H1 (cell line): ENCODE data around the gene COL6A5. TPM values are rescaled to one million over a fixed set of nuclear protein-coding genes. Genes with fewer than 3 reads are reported as not detected.

Experiments
- CTCF ChIA-PET: fragments of 300-600 bp; sonication (Branson Sonifier 250); formaldehyde crosslinking; loops from one replicate; lab custom pipeline; 2021; ENCODE audit not compliant: partially characterized antibody; lab: Charles Lee
- POLR2A ChIA-PET: fragments of 300-600 bp; sonication (Branson Sonifier 250); formaldehyde crosslinking; loops from one replicate; lab custom pipeline; 2021; ENCODE audit warnings: inconsistent platforms; ENCODE audit not compliant: partially characterized antibody; lab: Charles Lee
- DNase-seq, 2 experiments: peaks; one replicate each; pipeline versions ENCODE4 v3.0.0 to v3.0.0-alpha.2; 2010 to 2022; ENCODE audit warnings: low spot score in 2 of 2, low read depth in 1 of 2, mixed read lengths in 1 of 2
- FAIRE-seq: peaks from 2 replicates; lab custom pipeline; 2011; peaks lifted over from hg19 to GRCh38; lab: Jason Lieb, UNC
- H2AFZ ChIP-seq: 2 replicates; pipeline ENCODE4 v1.8.1; 2012; ENCODE audit warnings: low read length, inconsistent platforms
- H2AK5ac ChIP-seq: 2 replicates; pipeline ENCODE4 v1.6.1; 2013; ENCODE audit warnings: low read depth, low read length
- H2BK120ac ChIP-seq: replicated peaks from 2 replicates; pipeline ENCODE3; 2013; ENCODE audit warnings: low read depth, low read length, inconsistent platforms
- H2BK12ac ChIP-seq: 2 replicates; pipeline ENCODE4 v1.6.1; 2013; ENCODE audit warnings: low read depth, low read length
- H2BK15ac ChIP-seq: 2 replicates; pipeline ENCODE4 v1.6.1; 2013; ENCODE audit warnings: low read length
- H2BK20ac ChIP-seq: 2 replicates; pipeline ENCODE4 v1.6.1; 2013; ENCODE audit warnings: low read length
- H2BK5ac ChIP-seq: 2 replicates; pipeline ENCODE4 v1.6.1; 2013; ENCODE audit warnings: low read depth, low read length
- H3K14ac ChIP-seq: 2 replicates; pipeline ENCODE4 v1.6.1; 2013; ENCODE audit warnings: inconsistent platforms; ENCODE audit not compliant: insufficient read length
- H3K18ac ChIP-seq: 2 replicates; pipeline ENCODE4 v1.6.1; 2013; ENCODE audit warnings: low read length; ENCODE audit errors: extremely low read depth
- H3K23ac ChIP-seq: 2 replicates; pipeline ENCODE4 v1.6.1; 2013; ENCODE audit warnings: inconsistent platforms; ENCODE audit not compliant: insufficient read length
- H3K23me2 ChIP-seq: 2 replicates; pipeline ENCODE4 v1.6.1; 2013; ENCODE audit warnings: low read depth, low read length
- H3K27ac ChIP-seq: 2 replicates; pipeline ENCODE4 v1.6.1; 2011; ENCODE audit warnings: low read depth, low read length, inconsistent platforms
- H3K27me3 ChIP-seq, 4 experiments: replicated peaks in 1 of 4; 1 replicate in 1 of 4; 2 replicates in 3 of 4; pipeline versions ENCODE4 v1.6.1 to v1.8.1; 2011 to 2013; ENCODE audit warnings: low read length in 3 of 4, mild to moderate bottlenecking in 3 of 4, inconsistent platforms in 2 of 4, mixed read lengths in 2 of 4, moderate library complexity in 1 of 4; ENCODE audit not compliant: control insufficient read depth in 3 of 4, insufficient read depth in 3 of 4; ENCODE audit errors: extremely low read depth in 1 of 4
- H3K36me3 ChIP-seq, 4 experiments: 2 replicates each; pipeline versions ENCODE4 v1.6.1 to v1.8.1; 2011 to 2013; ENCODE audit warnings: mild to moderate bottlenecking in 4 of 4, low read length in 3 of 4, moderate library complexity in 2 of 4, control low read depth in 1 of 4, inconsistent platforms in 1 of 4; ENCODE audit not compliant: insufficient read depth in 4 of 4, control insufficient read depth in 2 of 4
- H3K4ac ChIP-seq: replicated peaks from 2 replicates; pipeline ENCODE3; 2013; ENCODE audit warnings: low read length, low read depth, mixed read lengths, inconsistent platforms; ENCODE audit not compliant: insufficient read length
- H3K4me1 ChIP-seq, 4 experiments: replicated peaks in 1 of 4; 1 replicate in 1 of 4; 2 replicates in 3 of 4; pipeline versions ENCODE4 v1.6.1 to v1.8.1; 2011 to 2013; ENCODE audit warnings: low read length in 3 of 4, inconsistent platforms in 2 of 4, mixed read lengths in 1 of 4; ENCODE audit not compliant: insufficient read depth in 4 of 4, control insufficient read depth in 3 of 4
- H3K4me2 ChIP-seq, 2 experiments: 2 replicates each; pipeline versions ENCODE4 v1.6.1 to v1.8.1; 2011 to 2013; ENCODE audit warnings: low read depth in 2 of 2, low read length in 2 of 2, control low read depth in 1 of 2, inconsistent platforms in 1 of 2, mild to moderate bottlenecking in 1 of 2; ENCODE audit not compliant: insufficient read depth in 1 of 2
- H3K4me3 ChIP-seq, 4 experiments: fragments of 200-600, 300-600 bp in 1 of 4; sonication (generic), shearing (Covaris generic), sonication (Bioruptor Twin) in 1 of 4; 2 replicates each; pipeline versions ENCODE4 v1.5.1 to v1.8.1; 2011 to 2016; ENCODE audit warnings: low read length in 4 of 4, low read depth in 3 of 4, control low read depth in 2 of 4, inconsistent platforms in 2 of 4, mild to moderate bottlenecking in 2 of 4, mixed read lengths in 1 of 4, moderate library complexity in 1 of 4; ENCODE audit not compliant: insufficient read depth in 2 of 4; ENCODE audit errors: extremely low read depth in 1 of 4
- H3K56ac ChIP-seq: replicated peaks from 2 replicates; pipeline ENCODE3; 2013; ENCODE audit warnings: low read depth, mild to moderate bottlenecking, mixed read lengths, low read length, inconsistent platforms; ENCODE audit not compliant: insufficient read length
- H3K79me1 ChIP-seq: 2 replicates; pipeline ENCODE4 v1.6.1; 2013; ENCODE audit warnings: low read depth, low read length, control low read depth
- H3K79me2 ChIP-seq, 2 experiments: 2 replicates each; pipeline versions ENCODE4 v1.6.1 to v1.8.1; 2012 to 2013; ENCODE audit warnings: low read length in 2 of 2, mild to moderate bottlenecking in 2 of 2, inconsistent platforms in 1 of 2; ENCODE audit not compliant: insufficient read depth in 2 of 2, control insufficient read depth in 1 of 2
- H3K9ac ChIP-seq, 4 experiments: replicated peaks in 1 of 4; 1 replicate in 1 of 4; 2 replicates in 3 of 4; pipeline versions ENCODE4 v1.6.1 to v1.8.1; 2011 to 2013; ENCODE audit warnings: low read depth in 3 of 4, low read length in 3 of 4, control low read depth in 2 of 4, mild to moderate bottlenecking in 2 of 4, moderate library complexity in 2 of 4, inconsistent platforms in 1 of 4; ENCODE audit errors: extremely low read depth in 1 of 4
- H3K9me3 ChIP-seq, 2 experiments: 2 replicates each; pipeline versions ENCODE4 v1.6.1 to v1.8.1; 2012 to 2013; ENCODE audit warnings: mild to moderate bottlenecking in 2 of 2, moderate library complexity in 2 of 2, control low read depth in 1 of 2, inconsistent platforms in 1 of 2, low read depth in 1 of 2, low read length in 1 of 2, mixed read lengths in 1 of 2; ENCODE audit not compliant: insufficient read depth in 2 of 2
- H4K20me1 ChIP-seq, 2 experiments: replicated peaks in 1 of 2; 2 replicates each; pipeline versions ENCODE3 to v1.8.1; 2011 to 2013; ENCODE audit warnings: inconsistent platforms in 2 of 2, low read length in 2 of 2, mild to moderate bottlenecking in 1 of 2; ENCODE audit not compliant: insufficient read depth in 2 of 2, control insufficient read depth in 1 of 2
- H4K5ac ChIP-seq: 2 replicates; pipeline ENCODE4 v1.6.1; 2013; ENCODE audit warnings: low read length, low read depth, mixed read lengths, inconsistent platforms; ENCODE audit not compliant: insufficient read length
- H4K8ac ChIP-seq: 2 replicates; pipeline ENCODE4 v1.8.0; 2013; ENCODE audit warnings: mild to moderate bottlenecking, moderate library complexity, low read length, inconsistent platforms; ENCODE audit not compliant: insufficient read depth; ENCODE audit errors: extremely low read depth
- H4K91ac ChIP-seq: replicated peaks from 2 replicates; pipeline ENCODE3; 2013; ENCODE audit warnings: low read length, mixed read lengths, inconsistent platforms; ENCODE audit not compliant: insufficient read length
- CEBPB ChIP-seq: IDR thresholded peaks from 2 replicates; pipeline ENCODE4 v1.6.1; 2012; ENCODE audit warnings: low read depth, low read length
- CTBP2 ChIP-seq: IDR thresholded peaks from 2 replicates; pipeline ENCODE4 v1.7.0; 2011; ENCODE audit warnings: borderline replicate concordance, mild to moderate bottlenecking, moderate library complexity, mixed read lengths, low read length; ENCODE audit not compliant: insufficient read depth, insufficient read length
- CTCF ChIP-seq, 3 experiments: IDR thresholded peaks; 1 replicate in 2 of 3; 2 replicates in 1 of 3; pipeline versions ENCODE4 v1.5.1 to v1.6.1; 2011; ENCODE audit warnings: low read length in 3 of 3, mild to moderate bottlenecking in 3 of 3, inconsistent platforms in 2 of 3, low read depth in 1 of 3, moderate library complexity in 1 of 3; ENCODE audit not compliant: insufficient read depth in 1 of 3; ENCODE audit errors: control extremely low read depth in 1 of 3
- KDM5A ChIP-seq: fragments of 200-600 bp; IDR thresholded peaks from 2 replicates; pipeline ENCODE4 v1.7.1; 2012; ENCODE audit warnings: mild to moderate bottlenecking, low read length, inconsistent platforms, mixed read lengths
- RBBP5 ChIP-seq: IDR thresholded peaks from 2 replicates; pipeline ENCODE4 v1.7.1; 2012; ENCODE audit warnings: low read depth, mild to moderate bottlenecking, inconsistent platforms, low read length, moderate library complexity, borderline replicate concordance
- SIX5 ChIP-seq: IDR thresholded peaks from 2 replicates; pipeline ENCODE4 v1.6.1; 2011; ENCODE audit warnings: mild to moderate bottlenecking, low read depth, low read length
- SRF ChIP-seq: IDR thresholded peaks from 2 replicates; pipeline ENCODE4 v1.6.1; 2011; ENCODE audit warnings: mild to moderate bottlenecking, low read depth, low read length, moderate library complexity
- TCF12 ChIP-seq: IDR thresholded peaks from 2 replicates; pipeline ENCODE4 v1.6.1; 2011; ENCODE audit warnings: low read depth, mild to moderate bottlenecking, low read length
- WGBS, 2 experiments: shearing (Covaris generic) in 1 of 2; methylation state at CpG; one replicate each; pipeline versions ENCODE4 v1.1.6 to v1.1.7; 2013 to 2015; ENCODE audit warnings: low lambda C conversion rate in 2 of 2, mixed read lengths in 2 of 2, inconsistent platforms in 1 of 2, low coverage in 1 of 2, missing lambda C conversion rate in 1 of 2; ENCODE audit not compliant: insufficient replicate concordance in 2 of 2, insufficient coverage in 1 of 2, insufficient read length in 1 of 2; ENCODE audit errors: extremely low coverage in 1 of 2, missing lambda C conversion rate in 1 of 2; 5-methylcytosine and 5-hydroxymethylcytosine counted together
- polyA plus RNA-seq, 7 experiments: library from polyadenylated mRNA; depleted of rRNA in 3 of 7; stranded (reverse) in 5 of 7; unstranded in 2 of 7; fragments of >200 nt in 5 of 7; fragments of 200-250 nt in 2 of 7; gene quantifications; 1 replicate in 5 of 7; 2 replicates in 1 of 7; 4 replicates in 1 of 7; pipeline versions ENCODE4 v1.2.1 to v1.2.3, GENCODE V29; 2011 to 2013; ENCODE audit warnings: missing spikeins in 2 of 7, mixed read lengths in 2 of 7
- total RNA-seq: library from RNA; stranded (reverse); fragmentation: NEBNext Ultra II Directional; extraction: Animal tissue kit (Norgen Biotek cat#: 25700); gene quantifications from 2 replicates; pipeline ENCODE4 v1.2.1, GENCODE V29; 2021

COL6A5 gene
- total and polyA plus RNA-seq, 2 of the 8 experiments (the other 6 are each of a cell fraction or from before 2014, with no cell fraction given), result 0.05 to 0.06 TPM

- no peak overlapping the region for H2BK20ac ChIP-seq
- ChIA-PET CTCF (no interaction called here), POLR2A (no interaction called here)
- no peaks in the 10 kb centered on the region for H4K20me1 ChIP-seq
- no peak overlapping the region for H3K9ac ChIP-seq
- DNase-seq, result no peak
- H3K18ac ChIP-seq, result no peak overlapping the region
- no peak for TF ChIP-seq TCF12
- no peak for TF ChIP-seq SIX5
- no peak for TF ChIP-seq CEBPB
- no peak for TF ChIP-seq RBBP5
- TF ChIP-seq KDM5A, result no peak
- no peak for TF ChIP-seq SRF
- TF ChIP-seq CTBP2, result no peak
- no peak for TF ChIP-seq CTCF (IDR thresholded peaks at IDR 0.05; ENCODE audit: control extremely low read depth in 1 of 3, insufficient read depth in 1 of 3, low read depth in 1 of 3, low read length in 3 of 3)
- H3K27ac ChIP-seq, result no peak overlapping the region
- no peak overlapping the region for H3K23ac ChIP-seq
- no peak overlapping the region for H4K5ac ChIP-seq
- H3K79me2 ChIP-seq, result no peaks in the 10 kb centered on the region
- H3K79me1 ChIP-seq, result no peaks in the 10 kb centered on the region
- H3K23me2 ChIP-seq, result no peaks in the 10 kb centered on the region
- no peak overlapping the region for H3K14ac ChIP-seq
- no peak overlapping the region for H2BK12ac ChIP-seq
- H2BK120ac ChIP-seq, result no peak overlapping the region
- no peak overlapping the region for H4K8ac ChIP-seq
- H3K9me3 ChIP-seq, result peaks cover 0 to 3% of the 10 kb centered on the region in 2 experiments; a peak in 1 of 4 replicates
- no peaks in the 10 kb centered on the region for H3K27me3 ChIP-seq
- H3K4ac ChIP-seq, result no peak overlapping the region
- no peak overlapping the region for H2AFZ ChIP-seq
- H3K56ac ChIP-seq, result no peak overlapping the region
- no peaks in the 10 kb centered on the region for H3K36me3 ChIP-seq
- FAIRE-seq, result no peak
- H2BK15ac ChIP-seq, result no peak overlapping the region
- WGBS, 2 experiments, result 85% methylated on average over 3 of the region's 3 CpGs; no CpG with 5 or more reads in 1 of the 2 experiments
- H3K4me1 ChIP-seq, result no peaks in the 10 kb centered on the region
- no peak overlapping the region for H3K4me3 ChIP-seq
- H2BK5ac ChIP-seq, result no peak overlapping the region
- H3K4me2 ChIP-seq, result no peak overlapping the region
- no peak overlapping the region for H2AK5ac ChIP-seq
- H4K91ac ChIP-seq, result no peak overlapping the region
Measured at GRCh38 chr3:130470126-130470525, 124.7 kb downstream of the COL6A5 start.
